CD4-positive, alpha-beta T cell treated with Interleukin-21 for 1 hour (primary cell): Measurements from ENCODE around the gene GRID1.

Experiments used
- DNase-seq: peaks from one replicate; pipeline ENCODE4 v3.0.0-alpha.2; 2020

GRID1 gene

GRCh38 chr10:86155054-86155921 lies 211.3 kb downstream of the GRID1 start:
- DNase-seq = no peak

- no peak for DNase-seq
These were observed 212.8 kb downstream of the GRID1 start for GRCh38 chr10:86153751-86154150.

DNA sequence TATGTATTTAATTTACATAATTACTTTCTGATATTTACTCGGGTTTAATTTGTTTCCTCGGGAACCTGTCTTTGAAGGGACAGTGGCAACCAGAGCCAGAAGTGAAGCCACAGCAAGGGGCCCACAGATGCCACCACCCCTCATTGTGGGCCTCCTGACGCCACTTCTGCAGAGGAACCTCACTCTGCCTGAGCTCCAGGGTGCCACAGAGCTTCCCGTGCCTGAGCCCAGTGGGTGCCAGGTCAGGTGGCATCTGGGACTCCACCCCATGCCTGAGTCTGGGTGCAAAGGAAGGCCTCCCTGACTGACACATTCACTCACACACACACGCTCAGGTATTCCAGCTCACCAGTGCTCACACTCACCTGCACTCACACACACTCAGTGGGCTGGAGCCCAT lies 213.7 kb downstream of the GRID1 start:
- no peak for DNase-seq

DNA sequence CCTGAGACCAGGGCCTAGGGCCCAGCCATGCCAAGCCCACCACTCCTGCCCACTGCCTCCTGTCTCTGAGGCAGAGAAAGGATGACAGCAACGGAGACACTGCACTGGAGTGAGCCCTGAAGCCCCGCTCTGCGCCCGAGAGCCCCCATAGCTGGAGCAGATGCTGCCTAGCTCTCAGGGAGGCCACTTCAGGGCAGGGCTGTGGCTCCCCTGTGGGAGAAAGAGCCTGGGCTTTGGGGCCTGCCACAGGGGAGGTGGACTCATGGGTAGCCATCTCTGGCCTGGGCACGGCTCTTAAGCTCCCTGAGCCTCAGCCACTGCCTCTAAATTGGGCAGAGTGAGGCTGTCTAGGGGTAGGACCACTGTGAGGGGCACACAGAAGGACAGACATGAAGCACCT lies 214.2 kb downstream of the GRID1 start:
- DNase-seq = no peak

DNA sequence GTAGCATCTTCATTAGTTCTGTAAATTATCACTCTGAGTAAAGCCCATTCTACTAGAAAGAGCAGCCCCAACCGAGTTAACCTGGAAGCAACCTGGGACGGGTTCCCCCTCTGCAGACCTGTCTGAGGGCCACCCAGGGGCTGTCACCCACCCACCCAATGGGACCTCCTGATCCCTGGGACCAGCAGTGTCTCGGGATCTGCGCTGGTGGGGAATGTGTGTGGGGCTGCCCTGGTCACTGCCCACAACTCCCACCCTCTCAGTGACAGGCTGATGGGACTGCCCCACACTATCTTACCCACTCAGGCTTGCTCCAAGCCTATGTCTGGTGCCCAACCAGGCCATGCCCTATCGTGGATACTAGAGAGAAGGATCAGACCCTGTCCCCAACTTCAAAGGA lies 215.0 kb downstream of the GRID1 start:
- DNase-seq = no peak

- DNase-seq = no peak
These were observed 217.3 kb downstream of the GRID1 start for GRCh38 chr10:86149257-86149656.

- no peak for DNase-seq
These were observed 218.5 kb downstream of the GRID1 start for GRCh38 chr10:86148117-86148516.

DNA sequence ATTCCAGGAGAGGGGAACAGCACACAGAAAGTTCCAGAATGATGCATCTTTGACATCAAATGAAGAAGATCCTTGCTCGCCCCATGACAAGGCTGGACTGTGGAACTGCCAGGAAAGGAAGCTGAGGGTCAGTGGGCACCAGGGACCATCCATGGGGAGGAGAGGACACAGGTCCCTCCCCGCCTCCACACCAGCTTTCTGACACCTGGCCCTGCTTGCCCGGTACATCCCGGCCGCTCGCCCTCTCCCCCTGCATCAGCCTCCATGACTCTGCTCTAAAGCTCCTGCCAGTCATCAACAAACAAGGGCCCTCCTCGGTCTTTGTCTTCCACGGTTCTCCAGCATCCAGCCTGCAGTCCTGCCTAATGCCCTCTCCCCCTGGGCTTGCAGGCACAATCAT lies 222.3 kb downstream of the GRID1 start:
- no peak for DNase-seq

- DNase-seq = no peak
These were observed 224.7 kb downstream of the GRID1 start for GRCh38 chr10:86141896-86142295.

GRCh38 chr10:86139066-86139657 lies 227.4 kb downstream of the GRID1 start:
- no peak for DNase-seq

GRCh38 chr10:86138551-86139065 lies 228.0 kb downstream of the GRID1 start:
- DNase-seq = no peak

DNA sequence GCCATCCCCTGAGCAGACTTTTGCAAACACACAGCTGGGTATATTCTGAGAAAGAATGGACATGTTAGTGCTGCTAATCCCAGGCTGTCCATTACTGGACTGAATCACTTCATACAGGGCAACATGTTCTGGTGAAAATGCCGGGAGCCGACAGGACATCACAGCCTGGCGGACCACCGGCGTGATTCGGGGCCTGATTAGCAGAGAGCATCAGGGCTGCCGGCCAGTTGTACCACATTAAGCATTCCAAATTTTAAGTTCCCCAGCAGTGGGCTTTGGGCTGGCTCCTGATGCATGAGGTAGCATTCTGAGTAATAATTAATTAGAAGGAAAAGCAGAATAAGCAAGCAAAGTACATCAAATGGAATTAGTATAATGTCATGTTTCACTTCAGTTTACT lies 229.0 kb downstream of the GRID1 start:
- no peak for DNase-seq

DNA sequence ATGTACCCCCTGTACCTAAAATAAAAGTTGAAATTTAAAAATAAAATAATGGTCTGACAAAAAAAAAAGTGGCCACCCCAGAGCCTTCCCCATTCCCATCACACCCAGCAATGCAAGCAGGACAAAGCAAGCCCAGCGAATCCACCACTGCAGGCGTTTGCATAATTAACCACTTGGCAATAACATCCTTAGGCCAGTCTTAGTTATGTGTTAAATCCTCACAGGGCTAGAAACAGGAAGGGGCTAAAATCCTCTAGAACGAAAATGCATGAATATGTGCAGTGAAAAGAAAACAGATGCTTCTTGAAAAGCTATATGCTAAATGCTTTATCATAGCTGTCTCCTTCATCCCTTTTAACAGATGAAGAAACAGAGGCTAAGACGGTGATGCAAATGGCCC lies 229.7 kb downstream of the GRID1 start:
- no peak for DNase-seq

DNA sequence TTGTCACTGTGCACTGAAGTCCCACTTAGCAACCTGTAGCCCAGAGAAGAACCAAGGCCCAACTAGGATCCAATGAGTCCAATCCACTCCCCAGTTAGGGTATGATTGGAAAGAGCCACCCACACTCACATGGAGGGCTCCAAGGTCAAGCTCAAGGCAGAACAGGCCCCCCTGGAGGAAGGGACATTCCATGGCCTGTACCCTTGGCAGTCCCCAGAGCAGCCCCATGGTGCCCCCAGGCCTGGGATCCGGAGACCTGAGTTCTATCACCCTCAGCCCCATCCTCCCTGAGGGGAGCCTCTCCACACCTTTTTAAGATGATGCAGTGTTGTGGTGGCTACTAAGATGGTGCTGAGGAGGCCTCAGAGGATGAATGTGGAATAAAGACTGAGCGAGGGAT lies 231.4 kb downstream of the GRID1 start:
- DNase-seq = no peak

DNA sequence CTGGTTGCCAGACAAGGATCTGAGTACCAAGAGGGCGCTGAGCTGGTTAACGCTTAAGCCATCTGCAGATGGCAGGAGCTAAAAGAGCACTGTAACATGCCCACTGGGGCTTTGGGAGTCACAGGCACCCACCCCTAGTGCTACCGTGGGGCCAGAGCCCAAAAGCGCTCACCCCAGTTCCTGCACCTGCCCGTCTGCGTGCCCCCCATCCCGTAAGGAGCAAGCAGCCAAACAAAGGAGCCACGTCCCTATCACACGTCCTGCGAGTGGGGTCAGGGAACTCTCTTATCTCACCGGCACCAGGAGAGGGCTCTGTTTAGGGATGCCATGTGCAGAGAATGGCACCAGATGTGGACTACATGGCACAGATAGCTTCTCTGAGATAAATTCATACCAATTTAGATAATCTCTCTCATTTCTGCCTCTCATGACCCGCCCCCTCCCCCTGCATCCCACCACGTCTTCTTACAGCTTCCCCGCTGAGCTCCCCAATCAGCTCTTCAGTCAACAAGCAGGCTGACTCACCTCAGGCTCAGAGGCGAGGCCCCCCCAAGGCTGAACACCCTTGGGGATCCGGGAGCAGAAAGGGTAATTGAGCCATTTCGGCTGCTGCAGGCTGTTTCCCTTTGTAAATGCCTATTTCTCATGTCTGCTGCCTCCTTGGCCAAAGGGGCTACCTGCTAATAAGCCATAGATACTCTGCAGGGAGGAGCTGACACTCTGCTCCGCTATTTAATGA lies 235.7 kb downstream of the GRID1 start:
- DNase-seq = no peak

- DNase-seq = no peak
These were observed 236.6 kb downstream of the GRID1 start for GRCh38 chr10:86130041-86130440.

DNA sequence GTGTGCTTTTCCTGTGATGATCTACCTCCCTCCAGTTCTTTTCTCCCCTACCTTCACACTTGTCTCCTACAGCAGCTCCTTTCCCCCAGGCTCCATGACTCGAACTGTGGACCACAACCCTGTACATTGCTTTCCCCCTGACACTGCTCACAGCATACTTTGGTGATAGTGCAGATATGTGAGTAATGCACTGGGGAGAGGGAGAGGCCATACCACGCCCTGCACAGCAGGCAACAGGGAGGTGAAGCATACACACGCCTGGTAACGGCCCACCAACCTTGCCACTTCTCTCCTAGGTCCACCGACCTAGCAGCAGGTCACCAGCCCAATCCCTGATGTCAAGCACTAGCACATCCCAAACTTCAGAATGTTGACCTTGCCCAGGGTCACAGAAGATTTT lies 238.2 kb downstream of the GRID1 start:
- DNase-seq = no peak

- DNase-seq = no peak
These were observed 239.2 kb downstream of the GRID1 start for GRCh38 chr10:86127274-86127819.

DNA sequence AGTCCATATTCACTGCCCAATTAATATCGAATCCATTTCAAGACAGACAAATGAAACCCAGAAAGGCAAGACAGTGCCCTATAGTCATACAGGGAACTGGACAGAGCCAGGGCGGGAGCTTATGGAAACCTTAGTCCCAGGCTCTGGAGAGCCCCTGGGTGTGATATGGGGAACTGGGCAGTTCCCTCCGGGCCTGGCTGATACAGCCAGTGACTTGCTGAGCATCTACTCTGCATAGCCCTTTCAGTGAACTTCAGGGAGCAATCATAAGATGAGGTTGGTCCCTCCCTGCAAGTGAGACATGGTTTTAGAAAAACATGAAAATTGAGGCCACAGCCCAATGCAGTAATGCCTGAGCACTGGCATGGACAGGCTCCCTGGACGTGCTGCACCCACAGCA lies 241.9 kb downstream of the GRID1 start:
- DNase-seq = no peak

GRCh38 chr10:86123715-86124114 lies 242.9 kb downstream of the GRID1 start:
- DNase-seq = no peak

- no peak for DNase-seq
These were observed 243.3 kb downstream of the GRID1 start for GRCh38 chr10:86123304-86123703.

- DNase-seq = no peak
These were observed 243.9 kb downstream of the GRID1 start for GRCh38 chr10:86122646-86123045.

DNA sequence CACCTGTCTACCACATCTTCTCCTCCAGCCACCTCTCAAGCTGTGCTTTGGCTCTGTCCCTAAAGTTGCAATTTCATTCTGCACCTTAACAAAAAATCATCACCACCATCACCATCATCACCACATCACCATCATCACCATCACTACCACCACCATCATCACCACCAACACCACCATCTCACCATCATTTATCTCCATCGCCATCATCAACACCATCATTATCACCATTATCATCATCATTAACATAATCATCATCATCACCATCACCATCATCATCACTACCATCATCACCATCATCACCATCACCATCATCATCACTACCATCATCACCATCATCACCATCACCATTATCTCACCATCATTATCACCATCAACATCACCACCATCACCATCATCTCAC lies 245.4 kb downstream of the GRID1 start:
- DNase-seq = no peak
